CD14-positive monocyte (primary cell): ENCODE data around the gene IL6. TPM values are rescaled to one million over a fixed set of nuclear protein-coding genes. Genes with fewer than 3 reads are reported as not detected.

Source experiments
- DNase-seq, 3 donors: peaks; one replicate each; pipeline ENCODE4 v3.0.0-alpha.2; 2011 to 2022
- H2AFZ ChIP-seq: 2 replicates; pipeline ENCODE4 v1.6.0; 2012; ENCODE audit warnings: mild to moderate bottlenecking, low read depth, low read length, inconsistent platforms; ENCODE audit not compliant: insufficient read depth, poor library complexity, severe bottlenecking
- H3K27ac ChIP-seq, 2 donors: 1 replicate in 1 of 2; 2 replicates in 1 of 2; pipeline ENCODE4 v1.5.1; 2012 to 2013; ENCODE audit warnings: low read length in 2 of 2, control low read depth in 1 of 2, inconsistent platforms in 1 of 2, low read depth in 1 of 2, mild to moderate bottlenecking in 1 of 2
- H3K27me3 ChIP-seq, 2 donors: one replicate each; pipeline versions ENCODE4 v1.6.0 to v1.6.1; 2011 to 2013; ENCODE audit warnings: low read length in 2 of 2; ENCODE audit not compliant: control insufficient read depth in 2 of 2, insufficient read depth in 2 of 2
- H3K36me3 ChIP-seq, 2 donors: replicated peaks in 1 of 2; 1 replicate in 1 of 2; 2 replicates in 1 of 2; pipeline versions ENCODE4 v1.5.1 to v1.6.1; 2012 to 2013; ENCODE audit warnings: low read length in 2 of 2, control low read depth in 1 of 2, inconsistent platforms in 1 of 2, mild to moderate bottlenecking in 1 of 2; ENCODE audit not compliant: insufficient read depth in 2 of 2, control insufficient read depth in 1 of 2
- H3K4me1 ChIP-seq, 2 donors: 1 replicate in 1 of 2; 2 replicates in 1 of 2; pipeline versions ENCODE4 v1.5.1 to v1.6.1; 2012 to 2013; ENCODE audit warnings: low read length in 2 of 2, control low read depth in 1 of 2, inconsistent platforms in 1 of 2, mild to moderate bottlenecking in 1 of 2, moderate library complexity in 1 of 2; ENCODE audit not compliant: insufficient read depth in 2 of 2, control insufficient read depth in 1 of 2
- H3K4me2 ChIP-seq: replicated peaks from 2 replicates; pipeline ENCODE3; 2012; ENCODE audit warnings: low read length, moderate library complexity, mild to moderate bottlenecking; ENCODE audit not compliant: poor library complexity, severe bottlenecking; ENCODE audit errors: extremely low read depth
- H3K4me3 ChIP-seq, 3 experiments: fragments of 200-600 bp in 1 of 3; sonication (generic) in 1 of 3; replicated peaks in 1 of 3; 1 replicate in 2 of 3; 2 replicates in 1 of 3; pipeline ENCODE4 v1.5.1; 2011 to 2013; ENCODE audit warnings: low read length in 3 of 3, mild to moderate bottlenecking in 3 of 3, control low read depth in 2 of 3, low read depth in 2 of 3, inconsistent platforms in 1 of 3, moderate library complexity in 1 of 3
- H3K79me2 ChIP-seq: 2 replicates; pipeline ENCODE4 v1.6.0; 2012; ENCODE audit warnings: mild to moderate bottlenecking, control low read depth, inconsistent platforms, low read length, moderate library complexity; ENCODE audit not compliant: insufficient read depth
- H3K9ac ChIP-seq: 2 replicates; pipeline ENCODE4 v1.6.0; 2017; ENCODE audit warnings: low read length, mild to moderate bottlenecking; ENCODE audit not compliant: insufficient read depth, poor library complexity, severe bottlenecking
- H3K9me3 ChIP-seq, 2 donors: replicated peaks in 1 of 2; 1 replicate in 1 of 2; 2 replicates in 1 of 2; pipeline versions ENCODE4 v1.5.1 to v1.6.1; 2012 to 2013; ENCODE audit warnings: low read length in 2 of 2, control low read depth in 1 of 2; ENCODE audit not compliant: control insufficient read depth in 1 of 2, insufficient read depth in 1 of 2
- H4K20me1 ChIP-seq: 2 replicates; pipeline ENCODE4 v1.6.0; 2012; ENCODE audit warnings: mild to moderate bottlenecking, low read length, control low read depth, moderate library complexity; ENCODE audit not compliant: insufficient read depth
- H3K27ac Mint-ChIP-seq, 7 donors: one replicate each; pipeline ENCODE4 v1.8.0; 2020; ENCODE audit warnings: mild to moderate bottlenecking in 7 of 7, mixed read lengths in 7 of 7, moderate library complexity in 6 of 7, inconsistent platforms in 2 of 7
- H3K27me3 Mint-ChIP-seq, 3 donors: one replicate each; pipeline ENCODE4 v1.8.0; 2021 to 2022; ENCODE audit warnings: low read depth in 3 of 3, mild to moderate bottlenecking in 3 of 3, mixed read lengths in 3 of 3, moderate library complexity in 3 of 3, inconsistent platforms in 1 of 3
- H3K36me3 Mint-ChIP-seq, 2 donors: one replicate each; pipeline ENCODE4 v1.8.0; 2020; ENCODE audit warnings: mixed read lengths in 2 of 2, inconsistent platforms in 1 of 2, mild to moderate bottlenecking in 1 of 2
- H3K4me1 Mint-ChIP-seq: one replicate; pipeline ENCODE4 v1.8.0; 2020; ENCODE audit warnings: mild to moderate bottlenecking, mixed read lengths
- H3K4me3 Mint-ChIP-seq, 2 donors: one replicate each; pipeline ENCODE4 v1.8.0; 2020; ENCODE audit warnings: mild to moderate bottlenecking in 2 of 2, mixed read lengths in 2 of 2, moderate library complexity in 1 of 2
- H3K9me3 Mint-ChIP-seq, 7 donors: one replicate each; pipeline ENCODE4 v1.8.0; 2020 to 2022; ENCODE audit warnings: mixed read lengths in 7 of 7, mild to moderate bottlenecking in 6 of 7, moderate library complexity in 6 of 7, inconsistent platforms in 2 of 7
- CTCF ChIP-seq: fragments of 200-600 bp; IDR thresholded peaks from one replicate; pipeline ENCODE4 v1.8.0; 2022; ENCODE audit warnings: antibody characterized with exemption, mild to moderate bottlenecking
- WGBS: methylation state at CpG from one replicate; pipeline ENCODE4 v1.1.5; 2013; ENCODE audit warnings: missing lambda C conversion rate; ENCODE audit not compliant: insufficient coverage; 5-methylcytosine and 5-hydroxymethylcytosine counted together
- intact Hi-C, 2 donors: fragments of 100-400 bp; cut with micrococcal nuclease; formaldehyde crosslinking; loops; one replicate each; pipeline versions ENCODE4 v1.15.0 to v1.15.1; 2023
- polyA plus RNA-seq, 3 donors: library from polyadenylated mRNA; depleted of rRNA in 1 of 3; unstranded in 2 of 3; stranded (reverse) in 1 of 3; fragments of 300-500 nt in 2 of 3; fragments of >200 nt in 1 of 3; fragmentation: Illumina TruSeq in 2 of 3; gene quantifications; 1 replicate in 2 of 3; 2 replicates in 1 of 3; pipeline ENCODE4 v1.2.3, GENCODE V29; 2012 to 2021

IL6 gene
- polyA plus RNA-seq, 3 donors = 0.28 to 3.5 (median 1.6) TPM

GRCh38 chr7:22771872-22772228 is 44.9 kb downstream of the IL6 start:
- Mint-ChIP-seq H3K36me3 (no peaks in the 10 kb centered on the region), H3K27ac (no peak overlapping the region), H3K4me1 (no peaks in the 10 kb centered on the region), H3K4me3 (no peak overlapping the region), H3K9me3 (peaks cover 0 to 7% (median 1%) of the 10 kb centered on the region in 7 donors), H3K27me3 (peaks cover 0 to 15% (median 10%) of the 10 kb centered on the region in 3 donors)
- Histone ChIP-seq H3K79me2 (no peaks in the 10 kb centered on the region), H4K20me1 (no peaks in the 10 kb centered on the region), H3K27ac (no peak overlapping the region), H3K9ac (no peak overlapping the region), H3K9me3 (no peaks in the 10 kb centered on the region), H3K4me2 (no peak overlapping the region), H3K36me3 (no peaks in the 10 kb centered on the region), H3K27me3 (peaks cover 0 to 2% of the 10 kb centered on the region in 2 donors), H3K4me1 (no peaks in the 10 kb centered on the region), H3K4me3 (no peak overlapping the region), H2AFZ (no peak overlapping the region)
- no peak for DNase-seq
- WGBS = 100% methylated on average over 1 of the region's 4 CpGs
- no peak for TF ChIP-seq CTCF
- intact Hi-C loops = no loop called here

GRCh38 chr7:22772885-22773284 is 45.9 kb downstream of the IL6 start:
- H3K27me3 Mint-ChIP-seq = peaks cover 0 to 13% (median 9%) of the 10 kb centered on the region in 3 donors
- no peaks in the 10 kb centered on the region for H3K4me1 Mint-ChIP-seq
- no peak for DNase-seq
- Histone ChIP-seq H3K79me2 (no peaks in the 10 kb centered on the region), H3K27me3 (peaks cover 0 to 2% of the 10 kb centered on the region in 2 donors), H3K4me3 (no peak overlapping the region), H4K20me1 (no peaks in the 10 kb centered on the region), H3K36me3 (no peaks in the 10 kb centered on the region), H3K4me2 (no peak overlapping the region), H3K9me3 (no peaks in the 10 kb centered on the region), H2AFZ (no peak overlapping the region), H3K27ac (no peak overlapping the region), H3K4me1 (no peaks in the 10 kb centered on the region), H3K9ac (no peak overlapping the region)
- no peaks in the 10 kb centered on the region for H3K36me3 Mint-ChIP-seq
- peaks cover 0 to 7% (median 0%) of the 10 kb centered on the region in 7 donors for H3K9me3 Mint-ChIP-seq
- H3K4me3 Mint-ChIP-seq = no peak overlapping the region
- TF ChIP-seq CTCF = no peak
- WGBS = no CpG with 5 or more reads among the region's 4 CpGs
- no peak overlapping the region for H3K27ac Mint-ChIP-seq
- intact Hi-C loops = no loop called here
